GM12878 (cell line): Measurements from ENCODE around the gene B3GALT6. TPM values are rescaled to one million over a fixed set of nuclear protein-coding genes. Genes with fewer than 3 reads are reported as not detected.

Experiments used
- CBX5 ChIP-seq: sonication (generic); IDR thresholded peaks from 2 replicates; pipeline ENCODE4 v1.6.1; 2016; ENCODE audit warnings: low read depth, moderate library complexity, mild to moderate bottlenecking, inconsistent platforms
- CREM ChIP-seq: IDR thresholded peaks from 2 replicates; pipeline ENCODE4 v1.6.1; 2014; ENCODE audit warnings: antibody characterized with exemption, low read depth
- ELK1 ChIP-seq: IDR thresholded peaks from 2 replicates; pipeline ENCODE4 v1.6.1; 2012; ENCODE audit warnings: low read depth, low read length, improper control_type of control experiment
- HDAC6 ChIP-seq: fragments of 200-600 bp; sonication (generic); IDR thresholded peaks from one replicate; pipeline ENCODE4 v1.8.0; 2017; ENCODE audit warnings: antibody characterized with exemption; ENCODE audit not compliant: unreplicated experiment
- NFXL1 ChIP-seq: fragments of 450-650 bp; IDR thresholded peaks from 2 replicates; pipeline ENCODE4 v1.6.1; 2017; ENCODE audit warnings: antibody characterized with exemption, mild to moderate bottlenecking, borderline replicate concordance
- NFYA ChIP-seq: IDR thresholded peaks from 2 replicates; pipeline ENCODE4 v1.6.1; 2011; ENCODE audit warnings: low read depth, mild to moderate bottlenecking, low read length, improper control_type of control experiment, borderline replicate concordance
- NR2C1 ChIP-seq: fragments of 450-650 bp; IDR thresholded peaks from 2 replicates; pipeline ENCODE4 v1.6.1; 2017; ENCODE audit warnings: antibody characterized with exemption, mild to moderate bottlenecking, moderate library complexity
- PBX3 ChIP-seq: IDR thresholded peaks from 2 replicates; pipeline ENCODE4 v1.6.1; 2011; ENCODE audit warnings: mild to moderate bottlenecking, low read depth, low read length, moderate library complexity; ENCODE audit not compliant: insufficient replicate concordance
- RELA ChIP-seq: fragments of 450-650 bp; IDR thresholded peaks from 2 replicates; pipeline ENCODE4 v1.8.0; 2014; ENCODE audit warnings: borderline replicate concordance; ENCODE audit not compliant: partially characterized antibody
- RUNX3 ChIP-seq: IDR thresholded peaks from 2 replicates; pipeline ENCODE4 v1.6.1; 2012; ENCODE audit warnings: low read length, inconsistent platforms
- SMC3 ChIP-seq: IDR thresholded peaks from 2 replicates; pipeline ENCODE4 v1.6.1; 2011; ENCODE audit warnings: low read length, improper control_type of control experiment, borderline replicate concordance
- SUZ12 ChIP-seq: fragments of 200-600 bp; sonication (generic); IDR thresholded peaks from one replicate; pipeline ENCODE4 v1.6.1; 2018; ENCODE audit warnings: antibody characterized with exemption, mild to moderate bottlenecking; ENCODE audit not compliant: unreplicated experiment
- WRNIP1 ChIP-seq: IDR thresholded peaks from 2 replicates; pipeline ENCODE4 v1.6.1; 2011; ENCODE audit warnings: low read depth, low read length, improper control_type of control experiment, borderline replicate concordance
- ZNF384 ChIP-seq: IDR thresholded peaks from 2 replicates; pipeline ENCODE4 v1.6.1; 2012; ENCODE audit warnings: low read depth, mild to moderate bottlenecking, low read length, improper control_type of control experiment, borderline replicate concordance
- polyA plus RNA-seq, 11 experiments: library from polyadenylated mRNA; depleted of rRNA in 4 of 11; unstranded in 6 of 11; stranded (reverse) in 5 of 11; fragments of >200 nt; fragmentation: Nextera tagmentation in 4 of 11; fragmentation: Illumina TruSeq in 1 of 11; extraction: Ambion mirVana in 4 of 11; extraction: Trizol in 1 of 11; gene quantifications; 1 replicate in 1 of 11; 2 replicates in 10 of 11; pipeline versions ENCODE4 v1.2.1 to v1.2.3, GENCODE V29; 2011 to 2016; ENCODE audit warnings: inconsistent platforms in 2 of 11, missing spikeins in 2 of 11, low read depth in 1 of 11
- total RNA-seq, 4 experiments: library from RNA; depleted of rRNA in 3 of 4; stranded (reverse); fragments of >200 nt in 3 of 4; fragmentation: Illumina TruSeq in 1 of 4; extraction: Trizol in 1 of 4; gene quantifications; 2 replicates each; pipeline versions ENCODE4 v1.2.1 to v1.2.3, GENCODE V29; 2013 to 2021
- TF ChIP-seq, protein P1 (sequence below): IDR thresholded peaks from 2 replicates; pipeline ENCODE4 v1.6.1; 2011; ENCODE audit warnings: low read depth, low read length, improper control_type of control experiment, borderline replicate concordance
- TF ChIP-seq, protein P2 (sequence below): fragments of 450-650 bp; IDR thresholded peaks from 2 replicates; pipeline ENCODE4 v1.6.1; 2017; ENCODE audit warnings: antibody characterized with exemption, mild to moderate bottlenecking, moderate library complexity
- TF ChIP-seq, protein P3 (sequence below): fragments of 450-650 bp; conservative IDR thresholded peaks from 2 replicates; pipeline ENCODE4 v1.6.1; 2017; ENCODE audit warnings: mild to moderate bottlenecking, moderate library complexity

B3GALT6 gene
- total and polyA plus RNA-seq, 10 of the 15 experiments (the other 5 are each of a cell fraction or from before 2014, with no cell fraction given) = 0.53 to 20.8 (median 4.5) TPM

DNA sequence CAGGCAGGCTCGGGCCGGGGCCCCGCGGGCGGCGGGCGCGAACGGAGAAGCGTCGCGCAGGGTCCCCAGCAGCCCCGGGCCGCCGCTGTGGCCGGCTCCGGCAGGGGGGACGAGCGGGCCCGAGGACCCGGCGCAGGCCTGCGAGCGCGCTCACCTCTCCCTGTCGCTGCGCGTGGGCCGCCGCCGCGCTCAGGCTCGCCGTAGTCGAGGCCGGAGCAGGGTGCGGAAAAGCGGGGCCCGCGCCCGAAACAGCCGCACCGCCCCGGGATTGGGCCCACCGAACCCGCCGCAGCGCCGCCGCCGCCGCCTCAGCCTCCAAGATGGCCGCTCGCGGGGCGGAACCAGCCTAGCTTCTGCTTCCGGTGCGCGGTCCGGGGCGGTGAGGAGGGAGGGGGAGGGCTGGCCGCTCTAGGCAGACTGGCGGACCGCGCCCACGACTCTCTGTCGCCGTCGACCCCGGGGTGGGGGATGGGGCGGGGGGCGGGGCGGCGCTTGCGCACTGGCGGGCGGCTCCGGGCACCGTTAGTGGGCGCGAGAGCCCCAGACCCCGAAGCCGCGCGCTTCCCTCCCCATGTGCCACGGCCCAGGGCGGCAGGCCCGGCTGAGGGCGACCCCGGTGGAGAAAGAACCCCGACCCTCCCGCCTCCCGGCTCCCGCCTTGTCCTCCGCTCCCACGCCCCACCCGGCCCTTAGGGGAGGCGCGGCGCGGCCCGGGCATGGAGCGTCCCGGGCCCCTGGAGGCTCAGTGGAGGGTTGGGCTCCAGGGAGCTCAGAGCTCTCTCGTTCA, 41.7 kb downstream of the B3GALT6 start, which contains the start of gene UBE2J2 (continued):
- TF ChIP-seq SMC3 (no peak; the same call in 1 of the 2 replicates), SUZ12 (no peak), CBX5 (no peak), HDAC6 (no peak), NFYA (no peak), RUNX3 (peak; percentile 51), PBX3 (no peak), NR2C1 (peak; percentile 97), WRNIP1 (no peak), ZNF384 (no peak), ELK1 (peak; percentile 55; the same call in 1 of the 2 replicates), NFXL1 (0 out of 2 replicates have a peak, but pooled peaks have one; percentile 36), RELA (peak; percentile 53), CREM (peak; percentile 59; the same call in 1 of the 2 replicates)
- TF ChIP-seq, protein P1, sequence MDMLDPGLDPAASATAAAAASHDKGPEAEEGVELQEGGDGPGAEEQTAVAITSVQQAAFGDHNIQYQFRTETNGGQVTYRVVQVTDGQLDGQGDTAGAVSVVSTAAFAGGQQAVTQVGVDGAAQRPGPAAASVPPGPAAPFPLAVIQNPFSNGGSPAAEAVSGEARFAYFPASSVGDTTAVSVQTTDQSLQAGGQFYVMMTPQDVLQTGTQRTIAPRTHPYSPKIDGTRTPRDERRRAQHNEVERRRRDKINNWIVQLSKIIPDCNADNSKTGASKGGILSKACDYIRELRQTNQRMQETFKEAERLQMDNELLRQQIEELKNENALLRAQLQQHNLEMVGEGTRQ = no peak
- TF ChIP-seq, protein P2, sequence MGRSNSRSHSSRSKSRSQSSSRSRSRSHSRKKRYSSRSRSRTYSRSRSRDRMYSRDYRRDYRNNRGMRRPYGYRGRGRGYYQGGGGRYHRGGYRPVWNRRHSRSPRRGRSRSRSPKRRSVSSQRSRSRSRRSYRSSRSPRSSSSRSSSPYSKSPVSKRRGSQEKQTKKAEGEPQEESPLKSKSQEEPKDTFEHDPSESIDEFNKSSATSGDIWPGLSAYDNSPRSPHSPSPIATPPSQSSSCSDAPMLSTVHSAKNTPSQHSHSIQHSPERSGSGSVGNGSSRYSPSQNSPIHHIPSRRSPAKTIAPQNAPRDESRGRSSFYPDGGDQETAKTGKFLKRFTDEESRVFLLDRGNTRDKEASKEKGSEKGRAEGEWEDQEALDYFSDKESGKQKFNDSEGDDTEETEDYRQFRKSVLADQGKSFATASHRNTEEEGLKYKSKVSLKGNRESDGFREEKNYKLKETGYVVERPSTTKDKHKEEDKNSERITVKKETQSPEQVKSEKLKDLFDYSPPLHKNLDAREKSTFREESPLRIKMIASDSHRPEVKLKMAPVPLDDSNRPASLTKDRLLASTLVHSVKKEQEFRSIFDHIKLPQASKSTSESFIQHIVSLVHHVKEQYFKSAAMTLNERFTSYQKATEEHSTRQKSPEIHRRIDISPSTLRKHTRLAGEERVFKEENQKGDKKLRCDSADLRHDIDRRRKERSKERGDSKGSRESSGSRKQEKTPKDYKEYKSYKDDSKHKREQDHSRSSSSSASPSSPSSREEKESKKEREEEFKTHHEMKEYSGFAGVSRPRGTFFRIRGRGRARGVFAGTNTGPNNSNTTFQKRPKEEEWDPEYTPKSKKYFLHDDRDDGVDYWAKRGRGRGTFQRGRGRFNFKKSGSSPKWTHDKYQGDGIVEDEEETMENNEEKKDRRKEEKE = peak; percentile 39; the same call in 1 of the 2 replicates
- TF ChIP-seq, protein P3, sequence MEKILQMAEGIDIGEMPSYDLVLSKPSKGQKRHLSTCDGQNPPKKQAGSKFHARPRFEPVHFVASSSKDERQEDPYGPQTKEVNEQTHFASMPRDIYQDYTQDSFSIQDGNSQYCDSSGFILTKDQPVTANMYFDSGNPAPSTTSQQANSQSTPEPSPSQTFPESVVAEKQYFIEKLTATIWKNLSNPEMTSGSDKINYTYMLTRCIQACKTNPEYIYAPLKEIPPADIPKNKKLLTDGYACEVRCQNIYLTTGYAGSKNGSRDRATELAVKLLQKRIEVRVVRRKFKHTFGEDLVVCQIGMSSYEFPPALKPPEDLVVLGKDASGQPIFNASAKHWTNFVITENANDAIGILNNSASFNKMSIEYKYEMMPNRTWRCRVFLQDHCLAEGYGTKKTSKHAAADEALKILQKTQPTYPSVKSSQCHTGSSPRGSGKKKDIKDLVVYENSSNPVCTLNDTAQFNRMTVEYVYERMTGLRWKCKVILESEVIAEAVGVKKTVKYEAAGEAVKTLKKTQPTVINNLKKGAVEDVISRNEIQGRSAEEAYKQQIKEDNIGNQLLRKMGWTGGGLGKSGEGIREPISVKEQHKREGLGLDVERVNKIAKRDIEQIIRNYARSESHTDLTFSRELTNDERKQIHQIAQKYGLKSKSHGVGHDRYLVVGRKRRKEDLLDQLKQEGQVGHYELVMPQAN = peak; percentile 81
